ENCODE data around the gene TAS2R60.

TAS2R60 gene

GRCh38 chr7:143490717-143491306 lies 47.6 kb downstream of the TAS2R60 start:
- H3K4me3 ChIP-seq (ENCODE audit: low read length): no peak overlapping the region
- TF ChIP-seq ZNF274 (IDR thresholded peaks at IDR 0.05; ENCODE audit: low read depth, low read length): no peak

GRCh38 chr7:143492043-143492471 lies 48.8 kb downstream of the TAS2R60 start:
- H3K4me3 ChIP-seq (ENCODE audit: low read length): no peak overlapping the region
- no peak for TF ChIP-seq ZNF274 (IDR thresholded peaks at IDR 0.05; ENCODE audit: low read depth, low read length)

GRCh38 chr7:143492799-143493739 lies 49.8 kb downstream of the TAS2R60 start:
- no peak overlapping the region for H3K4me3 ChIP-seq (ENCODE audit: low read length)
- no peak for TF ChIP-seq ZNF274 (IDR thresholded peaks at IDR 0.05; ENCODE audit: low read depth, low read length)

- TF ChIP-seq ZNF274 (IDR thresholded peaks at IDR 0.05; ENCODE audit: low read depth, low read length): no peak
- H3K4me3 ChIP-seq (ENCODE audit: low read length): no peak overlapping the region
Measured at GRCh38 chr7:143493751-143494150, 50.5 kb downstream of the TAS2R60 start.

All from GM08714 (cell line).